ENCODE results near the gene BRSK2.

Gene BRSK2

DNA sequence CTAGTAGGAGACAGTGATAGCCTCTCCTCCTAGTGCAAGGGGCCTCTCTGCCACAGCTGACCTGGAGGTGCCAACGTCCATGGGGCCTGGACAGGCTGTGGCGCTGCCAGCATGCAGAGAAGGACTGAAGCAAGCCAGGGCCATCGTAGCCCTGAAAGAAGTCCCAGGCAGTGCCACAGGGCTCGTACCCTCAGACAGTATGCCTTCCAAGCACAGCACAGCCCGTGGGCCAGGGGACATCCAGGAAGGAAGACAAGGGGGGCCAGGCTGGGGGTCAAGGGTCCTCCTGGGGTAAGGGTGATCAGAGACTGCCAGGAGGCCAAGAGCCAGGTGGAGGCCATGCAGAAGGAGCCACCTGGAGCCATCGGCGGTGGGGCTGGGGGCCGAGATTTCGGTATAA lies 117.2 kb downstream of the BRSK2 start:
- no peak for TF ChIP-seq ZNF8 (CRISPR knock-in tag; IDR thresholded peaks at IDR 0.05)
- TF ChIP-seq, protein P1, sequence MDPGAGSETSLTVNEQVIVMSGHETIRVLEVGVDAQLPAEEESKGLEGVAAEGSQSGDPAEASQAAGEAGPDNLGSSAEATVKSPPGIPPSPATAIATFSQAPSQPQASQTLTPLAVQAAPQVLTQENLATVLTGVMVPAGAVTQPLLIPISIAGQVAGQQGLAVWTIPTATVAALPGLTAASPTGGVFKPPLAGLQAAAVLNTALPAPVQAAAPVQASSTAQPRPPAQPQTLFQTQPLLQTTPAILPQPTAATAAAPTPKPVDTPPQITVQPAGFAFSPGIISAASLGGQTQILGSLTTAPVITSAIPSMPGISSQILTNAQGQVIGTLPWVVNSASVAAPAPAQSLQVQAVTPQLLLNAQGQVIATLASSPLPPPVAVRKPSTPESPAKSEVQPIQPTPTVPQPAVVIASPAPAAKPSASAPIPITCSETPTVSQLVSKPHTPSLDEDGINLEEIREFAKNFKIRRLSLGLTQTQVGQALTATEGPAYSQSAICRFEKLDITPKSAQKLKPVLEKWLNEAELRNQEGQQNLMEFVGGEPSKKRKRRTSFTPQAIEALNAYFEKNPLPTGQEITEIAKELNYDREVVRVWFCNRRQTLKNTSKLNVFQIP (CRISPR knock-in tag; IDR thresholded peaks at IDR 0.05; ENCODE audit: borderline replicate concordance, low read depth) = no peak
- TF ChIP-seq RARB (CRISPR knock-in tag; IDR thresholded peaks at IDR 0.05) = no peak
- no peak for TF ChIP-seq ESRRG (CRISPR knock-in tag; IDR thresholded peaks at IDR 0.05)
- TF ChIP-seq BACH2 (CRISPR knock-in tag; IDR thresholded peaks at IDR 0.05; ENCODE audit: borderline replicate concordance) = no peak
- TF ChIP-seq TCF4 (CRISPR knock-in tag; IDR thresholded peaks at IDR 0.05; ENCODE audit: borderline replicate concordance) = no peak
- no peak for TF ChIP-seq TOX (CRISPR knock-in tag; IDR thresholded peaks at IDR 0.05; ENCODE audit: borderline replicate concordance)
- TF ChIP-seq, protein P2, sequence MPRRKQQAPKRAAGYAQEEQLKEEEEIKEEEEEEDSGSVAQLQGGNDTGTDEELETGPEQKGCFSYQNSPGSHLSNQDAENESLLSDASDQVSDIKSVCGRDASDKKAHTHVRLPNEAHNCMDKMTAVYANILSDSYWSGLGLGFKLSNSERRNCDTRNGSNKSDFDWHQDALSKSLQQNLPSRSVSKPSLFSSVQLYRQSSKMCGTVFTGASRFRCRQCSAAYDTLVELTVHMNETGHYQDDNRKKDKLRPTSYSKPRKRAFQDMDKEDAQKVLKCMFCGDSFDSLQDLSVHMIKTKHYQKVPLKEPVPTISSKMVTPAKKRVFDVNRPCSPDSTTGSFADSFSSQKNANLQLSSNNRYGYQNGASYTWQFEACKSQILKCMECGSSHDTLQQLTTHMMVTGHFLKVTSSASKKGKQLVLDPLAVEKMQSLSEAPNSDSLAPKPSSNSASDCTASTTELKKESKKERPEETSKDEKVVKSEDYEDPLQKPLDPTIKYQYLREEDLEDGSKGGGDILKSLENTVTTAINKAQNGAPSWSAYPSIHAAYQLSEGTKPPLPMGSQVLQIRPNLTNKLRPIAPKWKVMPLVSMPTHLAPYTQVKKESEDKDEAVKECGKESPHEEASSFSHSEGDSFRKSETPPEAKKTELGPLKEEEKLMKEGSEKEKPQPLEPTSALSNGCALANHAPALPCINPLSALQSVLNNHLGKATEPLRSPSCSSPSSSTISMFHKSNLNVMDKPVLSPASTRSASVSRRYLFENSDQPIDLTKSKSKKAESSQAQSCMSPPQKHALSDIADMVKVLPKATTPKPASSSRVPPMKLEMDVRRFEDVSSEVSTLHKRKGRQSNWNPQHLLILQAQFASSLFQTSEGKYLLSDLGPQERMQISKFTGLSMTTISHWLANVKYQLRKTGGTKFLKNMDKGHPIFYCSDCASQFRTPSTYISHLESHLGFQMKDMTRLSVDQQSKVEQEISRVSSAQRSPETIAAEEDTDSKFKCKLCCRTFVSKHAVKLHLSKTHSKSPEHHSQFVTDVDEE (CRISPR knock-in tag; IDR thresholded peaks at IDR 0.05) = no peak
- no peak for TF ChIP-seq GLIS3 (CRISPR knock-in tag; IDR thresholded peaks at IDR 0.05)
- no peak for ATAC-seq

DNA sequence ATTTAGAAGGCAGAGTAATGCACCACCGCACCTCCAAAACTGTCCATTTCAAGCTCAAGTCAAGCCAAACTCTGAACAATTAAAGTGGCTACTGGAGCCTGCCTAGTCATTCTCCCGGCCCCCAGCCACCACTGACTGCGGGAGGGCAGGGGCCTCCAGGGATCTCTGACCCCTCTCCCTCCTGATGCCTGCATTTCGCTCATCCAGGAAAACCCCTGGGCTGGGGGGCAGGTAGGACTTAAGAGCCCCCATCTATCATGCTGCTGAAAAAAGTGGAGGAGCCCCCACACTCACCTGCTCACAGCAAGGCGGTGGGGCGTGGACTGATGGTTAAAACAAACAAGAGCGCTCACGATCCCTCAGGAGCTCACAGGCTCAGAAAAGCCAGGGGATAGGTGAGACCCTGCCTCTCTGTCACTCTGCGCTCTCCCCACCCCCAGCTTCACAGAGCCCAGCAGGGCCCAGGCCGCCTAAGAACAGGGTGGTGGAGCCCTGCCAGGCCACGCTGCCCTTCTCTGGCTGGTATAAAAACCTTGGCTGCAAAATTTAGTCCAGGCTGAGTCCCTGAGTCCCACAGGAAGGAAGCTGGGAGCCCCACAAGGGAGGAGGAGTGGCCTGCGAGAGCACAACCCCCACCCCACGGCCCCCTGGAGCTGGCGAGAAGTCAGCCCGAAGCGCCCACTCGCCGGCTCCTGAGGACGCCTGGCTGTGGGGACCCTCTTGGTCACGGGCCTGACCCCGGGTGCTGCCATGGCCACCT lies 117.8 kb downstream of the BRSK2 start:
- no peak for ATAC-seq
- TF ChIP-seq TCF4 (CRISPR knock-in tag; IDR thresholded peaks at IDR 0.05; ENCODE audit: borderline replicate concordance) (no peak), GLIS3 (CRISPR knock-in tag; IDR thresholded peaks at IDR 0.05) (no peak), SNAI2 (CRISPR knock-in tag; IDR thresholded peaks at IDR 0.05) (no peak), RARB (CRISPR knock-in tag; IDR thresholded peaks at IDR 0.05) (no peak), PPARA (CRISPR knock-in tag; IDR thresholded peaks at IDR 0.05; ENCODE audit: borderline replicate concordance) (no peak), TOX (CRISPR knock-in tag; IDR thresholded peaks at IDR 0.05; ENCODE audit: borderline replicate concordance) (no peak)
- TF ChIP-seq, protein P3, sequence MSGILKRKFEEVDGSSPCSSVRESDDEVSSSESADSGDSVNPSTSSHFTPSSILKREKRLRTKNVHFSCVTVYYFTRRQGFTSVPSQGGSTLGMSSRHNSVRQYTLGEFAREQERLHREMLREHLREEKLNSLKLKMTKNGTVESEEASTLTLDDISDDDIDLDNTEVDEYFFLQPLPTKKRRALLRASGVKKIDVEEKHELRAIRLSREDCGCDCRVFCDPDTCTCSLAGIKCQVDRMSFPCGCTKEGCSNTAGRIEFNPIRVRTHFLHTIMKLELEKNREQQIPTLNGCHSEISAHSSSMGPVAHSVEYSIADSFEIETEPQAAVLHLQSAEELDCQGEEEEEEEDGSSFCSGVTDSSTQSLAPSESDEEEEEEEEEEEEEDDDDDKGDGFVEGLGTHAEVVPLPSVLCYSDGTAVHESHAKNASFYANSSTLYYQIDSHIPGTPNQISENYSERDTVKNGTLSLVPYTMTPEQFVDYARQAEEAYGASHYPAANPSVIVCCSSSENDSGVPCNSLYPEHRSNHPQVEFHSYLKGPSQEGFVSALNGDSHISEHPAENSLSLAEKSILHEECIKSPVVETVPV (CRISPR knock-in tag; IDR thresholded peaks at IDR 0.05) = no peak
- TF ChIP-seq, protein P4, sequence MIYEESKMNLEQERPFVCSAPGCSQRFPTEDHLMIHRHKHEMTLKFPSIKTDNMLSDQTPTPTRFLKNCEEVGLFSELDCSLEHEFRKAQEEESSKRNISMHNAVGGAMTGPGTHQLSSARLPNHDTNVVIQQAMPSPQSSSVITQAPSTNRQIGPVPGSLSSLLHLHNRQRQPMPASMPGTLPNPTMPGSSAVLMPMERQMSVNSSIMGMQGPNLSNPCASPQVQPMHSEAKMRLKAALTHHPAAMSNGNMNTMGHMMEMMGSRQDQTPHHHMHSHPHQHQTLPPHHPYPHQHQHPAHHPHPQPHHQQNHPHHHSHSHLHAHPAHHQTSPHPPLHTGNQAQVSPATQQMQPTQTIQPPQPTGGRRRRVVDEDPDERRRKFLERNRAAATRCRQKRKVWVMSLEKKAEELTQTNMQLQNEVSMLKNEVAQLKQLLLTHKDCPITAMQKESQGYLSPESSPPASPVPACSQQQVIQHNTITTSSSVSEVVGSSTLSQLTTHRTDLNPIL (CRISPR knock-in tag; IDR thresholded peaks at IDR 0.05; ENCODE audit: low read depth) = no peak
- TF ChIP-seq, protein P1 (CRISPR knock-in tag; IDR thresholded peaks at IDR 0.05; ENCODE audit: borderline replicate concordance, low read depth) = no peak
- TF ChIP-seq, protein P5, sequence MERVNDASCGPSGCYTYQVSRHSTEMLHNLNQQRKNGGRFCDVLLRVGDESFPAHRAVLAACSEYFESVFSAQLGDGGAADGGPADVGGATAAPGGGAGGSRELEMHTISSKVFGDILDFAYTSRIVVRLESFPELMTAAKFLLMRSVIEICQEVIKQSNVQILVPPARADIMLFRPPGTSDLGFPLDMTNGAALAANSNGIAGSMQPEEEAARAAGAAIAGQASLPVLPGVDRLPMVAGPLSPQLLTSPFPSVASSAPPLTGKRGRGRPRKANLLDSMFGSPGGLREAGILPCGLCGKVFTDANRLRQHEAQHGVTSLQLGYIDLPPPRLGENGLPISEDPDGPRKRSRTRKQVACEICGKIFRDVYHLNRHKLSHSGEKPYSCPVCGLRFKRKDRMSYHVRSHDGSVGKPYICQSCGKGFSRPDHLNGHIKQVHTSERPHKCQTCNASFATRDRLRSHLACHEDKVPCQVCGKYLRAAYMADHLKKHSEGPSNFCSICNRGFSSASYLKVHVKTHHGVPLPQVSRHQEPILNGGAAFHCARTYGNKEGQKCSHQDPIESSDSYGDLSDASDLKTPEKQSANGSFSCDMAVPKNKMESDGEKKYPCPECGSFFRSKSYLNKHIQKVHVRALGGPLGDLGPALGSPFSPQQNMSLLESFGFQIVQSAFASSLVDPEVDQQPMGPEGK (CRISPR knock-in tag; IDR thresholded peaks at IDR 0.05; ENCODE audit: borderline replicate concordance) = no peak
- TF ChIP-seq, protein P2 (CRISPR knock-in tag; IDR thresholded peaks at IDR 0.05) = no peak

Measured in SK-N-SH treated with all-trans-retinoic acid at 6 μM for 48 hours (cell line).